Left cardiac atrium (tissue), 4 donors: ENCODE data around the gene RPL18. TPM values are rescaled to one million over a fixed set of nuclear protein-coding genes. Genes with fewer than 3 reads are reported as not detected.
A peak's percentile ranks its signal among the peaks of the same experiment; 100 is the strongest.
"Not testable (repeated sequence)": the region's sequence is repeated elsewhere in the genome, so short reads cannot be mapped to it uniquely, and the experiment has no call there.

Source experiments
- ATAC-seq, 2 donors: fragments of 200-7000 bp; cut with Tn5 transposase; one replicate each; pipeline ENCODE4 v1.9.1; 2020; ENCODE audit warnings: mild to moderate bottlenecking in 2 of 2, moderate library complexity in 2 of 2
- DNase-seq: peaks from one replicate; pipeline ENCODE4 v3.0.0-alpha.2; 2020
- intact Hi-C, 2 donors: fragments of 100-400 bp; cut with DNase I; formaldehyde crosslinking; loops; one replicate each; pipeline versions ENCODE4 v1.14.1 to v1.15.1; 2022 to 2023
- long read RNA-seq: library from polyadenylated mRNA; unstranded; transcript quantifications from one replicate; pipeline ENCODE4 v2.0.0, GENCODE V29; 2021
- total RNA-seq, 2 donors: library from RNA; stranded (reverse); fragmentation: NEBNext Ultra II Directional; extraction: Animal tissue kit (Norgen Biotek cat#: 25700); gene quantifications; one replicate each; pipeline ENCODE4 v1.2.1, GENCODE V29; 2021
- donor health status: DM: no; HTN: yes; CAD: no.
- donor health status: DM: no; HTN: yes; CAD: no; lungs with severe emphysema.
- donor health status: DM: yes; HTN: yes; CAD: no.
- donor health status: Dilated cardiomyopathy.

The RPL18 gene
- total RNA-seq: 100 to 1,000 TPM; 674 to 678 TPM
- long read RNA-seq, partial matches to known transcripts: 2 of 9 reads
- long read RNA-seq, other reads (novel, unspliced or antisense): 0 of 9 reads

- ATAC-seq (peak; percentile 91 to 92), DNase-seq (peak; percentile 99)
- intact Hi-C loops: no loop called here
Measured at GRCh38 chr19:48618916-48619691, at the start of gene RPL18, which contains the start of gene SPHK2. Gene RPL18, minus strand, starts transcription at chr19:48619178. Its CDS starts 35 bp downstream, at chr19:48619143. Gene SPHK2, plus strand, starts transcription at chr19:48619506. Its CDS starts 1,009 bp downstream, at chr19:48620515.

- intact Hi-C loops: no loop called here
- ATAC-seq (no peak), DNase-seq (no peak)
Measured at GRCh38 chr19:48668761-48669160, 49.8 kb upstream of the RPL18 start.

- ATAC-seq (no peak), DNase-seq (no peak)
- intact Hi-C loops: no loop called here
Measured at GRCh38 chr19:48668332-48668731, 49.4 kb upstream of the RPL18 start.

GRCh38 chr19:48665786-48666185, 46.8 kb upstream of the RPL18 start:
- ATAC-seq (no peak), DNase-seq (no peak)
- intact Hi-C loops: no loop called here

- ATAC-seq (no peak), DNase-seq (no peak)
- intact Hi-C loops: no loop called here
Measured at GRCh38 chr19:48664476-48664875, 45.5 kb upstream of the RPL18 start.

GRCh38 chr19:48663667-48664066, 44.7 kb upstream of the RPL18 start:
- intact Hi-C loops: no loop called here
- DNase-seq: no peak
- no peak for ATAC-seq

- intact Hi-C loops: no loop called here
- DNase-seq: no peak
- ATAC-seq: no peak
Measured at GRCh38 chr19:48661711-48662090, 42.7 kb upstream of the RPL18 start.

GRCh38 chr19:48660852-48661710, 42.1 kb upstream of the RPL18 start:
- intact Hi-C loops: no loop called here
- ATAC-seq (peak; percentile 92 to 95), DNase-seq (peak; percentile 92)

GRCh38 chr19:48659768-48660167, 40.8 kb upstream of the RPL18 start:
- no peak for DNase-seq
- intact Hi-C loops: no loop called here
- ATAC-seq: no peak

GRCh38 chr19:48658483-48658882, 39.5 kb upstream of the RPL18 start:
- DNase-seq: no peak
- no peak for ATAC-seq
- intact Hi-C loops: no loop called here

GRCh38 chr19:48657828-48658227, 38.9 kb upstream of the RPL18 start:
- ATAC-seq, DNase-seq, intact Hi-C loops: not testable (repeated sequence)

GRCh38 chr19:48656840-48657474, 38.0 kb upstream of the RPL18 start:
- DNase-seq: no peak
- peak in 1 of 2 donors; percentile 16 for ATAC-seq
- intact Hi-C loops: no loop called here

GRCh38 chr19:48654299-48655059, 35.5 kb upstream of the RPL18 start:
- intact Hi-C loops: no loop called here
- ATAC-seq (no peak), DNase-seq (no peak)

- ATAC-seq (no peak), DNase-seq (no peak)
- intact Hi-C loops: no loop called here
Measured at GRCh38 chr19:48651683-48652048, 32.7 kb upstream of the RPL18 start.

- ATAC-seq (no peak), DNase-seq (no peak)
- intact Hi-C loops: no loop called here
Measured at GRCh38 chr19:48650974-48651682, 32.1 kb upstream of the RPL18 start.

GRCh38 chr19:48648134-48648533, 29.2 kb upstream of the RPL18 start:
- no peak for ATAC-seq
- no peak for DNase-seq
- intact Hi-C loops: loop anchor here in 1 of 2 donors (10.0 kb wide), 1 partner anchor 197 kb away; no protein-coding TSS in a partner anchor

- no peak for ATAC-seq
- DNase-seq: no peak
- intact Hi-C loops: loop anchor here in 1 of 2 donors (10.0 kb wide), 1 partner anchor 198 kb away; no protein-coding TSS in a partner anchor
Measured at GRCh38 chr19:48646722-48647216, 27.8 kb upstream of the RPL18 start.
